Upper lobe of left lung (tissue), 6 donors: ENCODE results near the gene C19orf85. TPM values are rescaled to one million over a fixed set of nuclear protein-coding genes. Genes with fewer than 3 reads are reported as not detected.

Experiments
- ATAC-seq, 2 donors: fragments of 200-7000 bp; cut with Tn5 transposase; one replicate each; pipeline ENCODE4 v1.9.1; 2022; ENCODE audit warnings: mild to moderate bottlenecking in 2 of 2, moderate library complexity in 2 of 2; ENCODE audit not compliant: low FRiP score in 2 of 2
- DNase-seq, 2 donors: peaks; one replicate each; pipeline ENCODE4 v3.0.0-alpha.2; 2019 to 2020
- H3K27ac ChIP-seq, 4 donors: fragments of 200-600 bp; sonication (generic); one replicate each; pipeline ENCODE4 v1.5.1; 2016 to 2019
- H3K27me3 ChIP-seq, 4 donors: fragments of 200-600 bp; sonication (generic); one replicate each; pipeline ENCODE4 v1.5.1; 2017 to 2019
- H3K36me3 ChIP-seq, 4 donors: fragments of 200-600 bp; sonication (generic); one replicate each; pipeline ENCODE4 v1.5.1; 2016 to 2019
- H3K4me1 ChIP-seq, 4 donors: fragments of 200-600 bp; sonication (generic); one replicate each; pipeline ENCODE4 v1.5.1; 2018 to 2019
- H3K4me3 ChIP-seq, 4 donors: fragments of 200-600 bp; sonication (generic); one replicate each; pipeline ENCODE4 v1.5.1; 2017 to 2019; ENCODE audit warnings: mild to moderate bottlenecking in 2 of 4, moderate library complexity in 1 of 4
- H3K9me3 ChIP-seq, 4 donors: fragments of 200-600 bp; sonication (generic); one replicate each; pipeline ENCODE4 v1.5.1; 2018 to 2019
- EP300 ChIP-seq, 4 donors: sonication (generic); formaldehyde crosslinking; IDR thresholded peaks; one replicate each; pipeline ENCODE4 v1.5.1; 2017; ENCODE audit warnings: antibody characterized with exemption in 4 of 4, control low read depth in 2 of 4
- POLR2A ChIP-seq, 4 donors: fragments of 450-650 bp; IDR thresholded peaks; one replicate each; pipeline ENCODE4 v1.5.1; 2016 to 2017; ENCODE audit warnings: antibody characterized with exemption in 4 of 4, mild to moderate bottlenecking in 2 of 4
- POLR2AphosphoS5 ChIP-seq, 2 donors: sonication (generic); formaldehyde crosslinking; IDR thresholded peaks; one replicate each; pipeline ENCODE4 v1.5.1; 2017; ENCODE audit warnings: antibody characterized with exemption in 2 of 2
- WGBS, 2 donors: methylation state at CpG; one replicate each; pipeline ENCODE4 v1.1.5; 2017 to 2018; 5-methylcytosine and 5-hydroxymethylcytosine counted together
- total RNA-seq, 6 donors: library from RNA; depleted of rRNA in 4 of 6; stranded (reverse); fragments of >200 nt in 4 of 6; gene quantifications; one replicate each; pipeline versions ENCODE4 v1.1.0 to v1.2.1, GENCODE V29; 2016 to 2021
- TF ChIP-seq, protein P1 (sequence below), 6 experiments: fragments of 450-650 bp in 4 of 6; fragments of 200-600 bp in 2 of 6; sonication (generic) in 2 of 6; IDR thresholded peaks; one replicate each; pipeline ENCODE4 v1.5.1; 2016 to 2019; ENCODE audit warnings: antibody characterized with exemption in 6 of 6
- donor health status: DM: no; HTN: no; CAD: no; lungs with moderate emphysema.
- donor health status: DM: no; HTN: yes; CAD: no; lungs with severe emphysema.

Gene C19orf85
- not detected for total RNA-seq

DNA sequence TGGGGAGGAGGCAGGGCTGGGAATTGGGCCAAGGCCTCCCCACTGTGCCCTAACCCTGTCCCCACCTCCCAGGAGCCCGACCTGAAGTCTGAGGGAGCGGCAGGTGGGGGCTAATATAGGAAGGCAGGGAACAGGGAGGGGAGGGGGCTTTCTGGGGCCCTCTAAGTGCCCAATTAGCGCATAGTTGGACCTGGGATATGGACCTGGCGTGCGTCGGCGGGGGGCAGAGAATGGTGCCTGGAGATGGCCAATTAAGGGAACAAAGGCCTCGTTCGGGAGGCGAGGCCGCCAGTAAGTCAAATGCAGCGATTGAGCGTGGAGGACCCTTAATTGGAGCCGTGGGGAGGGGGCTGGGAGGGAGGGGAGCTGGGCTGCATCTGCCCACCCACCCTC lies at the start of gene C19orf85:
Gene C19orf85 (minus strand): TSS at position 90 of the 393 bp plus-strand sequence. CDS start 197 bp downstream, outside the sequence.
- no peaks in the 10 kb centered on the region for H3K9me3 ChIP-seq
- H3K36me3 ChIP-seq = no peaks in the 10 kb centered on the region
- DNase-seq (no peak), ATAC-seq (no peak)
- no peak within 1 kb of the TSS for H3K4me3 ChIP-seq
- H3K4me1 ChIP-seq = peaks cover 27 to 34% (median 29%) of the 10 kb centered on the region in 4 donors
- 78 to 87% methylated on average over 12 to 14 of the region's 14 CpGs for WGBS, 2 donors
- H3K27me3 ChIP-seq = no peaks in the 10 kb centered on the region
- TF ChIP-seq EP300 (IDR thresholded peaks at IDR 0.05) (no peak), POLR2AphosphoS5 (IDR thresholded peaks at IDR 0.05) (no peak), POLR2A (IDR thresholded peaks at IDR 0.05) (no peak)
- TF ChIP-seq, protein P1, sequence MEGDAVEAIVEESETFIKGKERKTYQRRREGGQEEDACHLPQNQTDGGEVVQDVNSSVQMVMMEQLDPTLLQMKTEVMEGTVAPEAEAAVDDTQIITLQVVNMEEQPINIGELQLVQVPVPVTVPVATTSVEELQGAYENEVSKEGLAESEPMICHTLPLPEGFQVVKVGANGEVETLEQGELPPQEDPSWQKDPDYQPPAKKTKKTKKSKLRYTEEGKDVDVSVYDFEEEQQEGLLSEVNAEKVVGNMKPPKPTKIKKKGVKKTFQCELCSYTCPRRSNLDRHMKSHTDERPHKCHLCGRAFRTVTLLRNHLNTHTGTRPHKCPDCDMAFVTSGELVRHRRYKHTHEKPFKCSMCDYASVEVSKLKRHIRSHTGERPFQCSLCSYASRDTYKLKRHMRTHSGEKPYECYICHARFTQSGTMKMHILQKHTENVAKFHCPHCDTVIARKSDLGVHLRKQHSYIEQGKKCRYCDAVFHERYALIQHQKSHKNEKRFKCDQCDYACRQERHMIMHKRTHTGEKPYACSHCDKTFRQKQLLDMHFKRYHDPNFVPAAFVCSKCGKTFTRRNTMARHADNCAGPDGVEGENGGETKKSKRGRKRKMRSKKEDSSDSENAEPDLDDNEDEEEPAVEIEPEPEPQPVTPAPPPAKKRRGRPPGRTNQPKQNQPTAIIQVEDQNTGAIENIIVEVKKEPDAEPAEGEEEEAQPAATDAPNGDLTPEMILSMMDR (IDR thresholded peaks at IDR 0.05) = no peak
- no peak within 1 kb of the TSS for H3K27ac ChIP-seq

DNA sequence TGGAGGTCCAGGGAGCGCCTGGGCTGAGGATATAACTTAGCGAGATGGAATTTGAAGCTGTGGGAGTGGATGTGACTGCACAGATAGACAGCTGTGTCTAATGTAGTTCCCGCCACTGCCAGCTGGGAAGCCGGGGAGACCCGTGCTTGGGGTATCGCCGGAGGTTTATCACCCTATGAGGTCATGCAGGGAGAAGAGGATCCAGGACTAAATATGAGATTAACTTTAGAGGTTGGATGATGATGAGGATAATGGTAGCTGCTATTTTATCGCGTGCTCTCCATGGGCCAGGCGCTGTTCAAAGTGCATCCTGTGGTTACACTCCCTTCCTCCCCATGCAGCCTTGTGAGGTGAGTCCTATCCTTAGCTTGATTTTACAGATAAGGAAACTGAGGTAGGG lies 43.6 kb upstream of the C19orf85 start:
- H3K36me3 ChIP-seq = no peaks in the 10 kb centered on the region
- TF ChIP-seq POLR2A (IDR thresholded peaks at IDR 0.05) = no peak
- no peak for TF ChIP-seq EP300 (IDR thresholded peaks at IDR 0.05)
- no peak for TF ChIP-seq POLR2AphosphoS5 (IDR thresholded peaks at IDR 0.05)
- TF ChIP-seq, protein P1 (IDR thresholded peaks at IDR 0.05) = no peak
- 74 to 84% methylated on average over 10 of the region's 10 CpGs for WGBS, 2 donors
- no peaks in the 10 kb centered on the region for H3K9me3 ChIP-seq
- peaks cover 4 to 11% (median 7%) of the 10 kb centered on the region in 4 donors for H3K4me1 ChIP-seq
- no peak overlapping the region for H3K27ac ChIP-seq
- ATAC-seq = no peak
- no peaks in the 10 kb centered on the region for H3K27me3 ChIP-seq
- DNase-seq = no peak
- H3K4me3 ChIP-seq = no peak overlapping the region

DNA sequence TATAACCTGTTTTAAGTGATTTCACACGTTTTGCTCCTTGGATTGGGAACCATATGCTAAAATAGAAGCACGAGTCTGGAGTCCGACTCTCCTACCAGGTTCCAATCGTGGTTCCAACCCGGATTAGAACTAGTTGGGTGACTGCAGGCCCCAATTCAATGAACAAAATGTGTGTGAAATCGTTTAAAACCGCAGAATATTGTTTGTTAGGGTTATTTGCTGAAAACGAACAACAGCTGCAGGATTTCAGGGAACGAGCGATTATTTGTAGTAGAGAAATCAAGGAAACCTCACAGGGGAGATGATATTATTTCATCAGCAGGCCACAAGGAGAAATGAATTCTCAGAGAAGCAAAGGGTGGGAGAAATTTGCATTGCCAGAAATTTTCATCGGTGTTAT lies 40.4 kb upstream of the C19orf85 start:
- no peaks in the 10 kb centered on the region for H3K9me3 ChIP-seq
- 82 to 85% methylated on average over 11 of the region's 11 CpGs for WGBS, 2 donors
- no peaks in the 10 kb centered on the region for H3K36me3 ChIP-seq
- DNase-seq = no peak
- no peak overlapping the region for H3K27ac ChIP-seq
- no peak overlapping the region for H3K4me3 ChIP-seq
- TF ChIP-seq EP300 (IDR thresholded peaks at IDR 0.05) = no peak
- TF ChIP-seq, protein P1 (IDR thresholded peaks at IDR 0.05) = no peak
- TF ChIP-seq POLR2AphosphoS5 (IDR thresholded peaks at IDR 0.05) = no peak
- no peak for TF ChIP-seq POLR2A (IDR thresholded peaks at IDR 0.05)
- ATAC-seq = no peak
- H3K27me3 ChIP-seq = no peaks in the 10 kb centered on the region
- peaks cover 4 to 11% (median 7%) of the 10 kb centered on the region in 4 donors for H3K4me1 ChIP-seq

DNA sequence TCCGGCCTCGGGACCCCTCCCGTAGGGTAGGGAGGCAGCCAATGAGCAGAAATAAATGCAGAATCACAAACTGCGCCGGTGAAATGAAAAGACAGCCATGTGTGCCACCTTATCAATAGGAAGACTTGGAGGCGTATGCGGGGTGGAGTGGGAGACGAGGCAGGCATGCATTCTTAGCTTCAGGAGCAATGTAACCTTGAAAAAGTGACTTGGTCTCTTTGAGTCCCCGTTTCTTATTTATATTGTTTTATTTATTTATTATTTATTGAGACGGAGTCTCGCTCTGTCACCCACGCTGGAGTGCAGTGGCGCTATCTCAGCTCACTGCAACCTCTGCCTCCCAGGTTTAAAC lies 39.7 kb upstream of the C19orf85 start:
- DNase-seq (no peak), ATAC-seq (no peak)
- TF ChIP-seq POLR2A (IDR thresholded peaks at IDR 0.05) = no peak
- no peak for TF ChIP-seq EP300 (IDR thresholded peaks at IDR 0.05)
- TF ChIP-seq, protein P1 (IDR thresholded peaks at IDR 0.05) = no peak
- TF ChIP-seq POLR2AphosphoS5 (IDR thresholded peaks at IDR 0.05) = no peak
- Histone ChIP-seq H3K9me3 (no peaks in the 10 kb centered on the region), H3K4me3 (peak overlapping the region in 3 of 4 donors; percentile 48 to 71 (median 51)), H3K27ac (peak overlapping the region in 2 of 4 donors; percentile 73 to 79), H3K36me3 (no peaks in the 10 kb centered on the region), H3K4me1 (peaks cover 4 to 11% (median 7%) of the 10 kb centered on the region in 4 donors), H3K27me3 (no peaks in the 10 kb centered on the region)
- WGBS, 2 donors = 29% methylated on average over 13 of the region's 13 CpGs
